Measurements from ENCODE around the gene CTNNA2.

Gene CTNNA2

GRCh38 chr2:80340022-80340421 lies 827.2 kb downstream of the CTNNA2 start:
- no peak for DNase-seq

GRCh38 chr2:80348078-80348477 lies 835.2 kb downstream of the CTNNA2 start:
- DNase-seq = no peak

GRCh38 chr2:80348953-80349352 lies 836.1 kb downstream of the CTNNA2 start:
- no peak for DNase-seq

- DNase-seq = peak; percentile 32
Measured at GRCh38 chr2:80351231-80351630, 838.4 kb downstream of the CTNNA2 start.

GRCh38 chr2:80354858-80355257 lies 842.0 kb downstream of the CTNNA2 start:
- no peak for DNase-seq

GRCh38 chr2:80361904-80362303 lies 849.1 kb downstream of the CTNNA2 start:
- no peak for DNase-seq

GRCh38 chr2:80363330-80363729 lies 850.5 kb downstream of the CTNNA2 start:
- DNase-seq = no peak

GRCh38 chr2:80363791-80364349 lies 851.0 kb downstream of the CTNNA2 start:
- DNase-seq = no peak

- no peak for DNase-seq
Measured at GRCh38 chr2:80364524-80365212, 851.8 kb downstream of the CTNNA2 start.

GRCh38 chr2:80365762-80366161 lies 852.9 kb downstream of the CTNNA2 start:
- peak; percentile 9 for DNase-seq

GRCh38 chr2:80370375-80371009 lies 857.6 kb downstream of the CTNNA2 start:
- no peak for DNase-seq

GRCh38 chr2:80374105-80374504 lies 861.3 kb downstream of the CTNNA2 start:
- DNase-seq = no peak

GRCh38 chr2:80377071-80377470 lies 864.2 kb downstream of the CTNNA2 start:
- peak; percentile 62 for DNase-seq

GRCh38 chr2:80380736-80381135 lies 867.9 kb downstream of the CTNNA2 start:
- peak; percentile 68 for DNase-seq

- no peak for DNase-seq
Measured at GRCh38 chr2:80381666-80382065, 868.8 kb downstream of the CTNNA2 start.

- peak; percentile 66 for DNase-seq
Measured at GRCh38 chr2:80392441-80392840, 879.6 kb downstream of the CTNNA2 start.

GRCh38 chr2:80393991-80394390 lies 881.1 kb downstream of the CTNNA2 start:
- no peak for DNase-seq

GRCh38 chr2:80395251-80395650 lies 882.4 kb downstream of the CTNNA2 start:
- no peak for DNase-seq

GRCh38 chr2:80396276-80396675 lies 883.4 kb downstream of the CTNNA2 start:
- no peak for DNase-seq

- no peak for DNase-seq
Measured at GRCh38 chr2:80403081-80403480, 890.2 kb downstream of the CTNNA2 start.

GRCh38 chr2:80407377-80407776 lies 894.5 kb downstream of the CTNNA2 start:
- DNase-seq = no peak

GRCh38 chr2:80410346-80410745 lies 897.5 kb downstream of the CTNNA2 start:
- no peak for DNase-seq

- no peak for DNase-seq
Measured at GRCh38 chr2:80413136-80413535, 900.3 kb downstream of the CTNNA2 start.

- DNase-seq = no peak
Measured at GRCh38 chr2:80417737-80418136, 904.9 kb downstream of the CTNNA2 start.
